Nephron (organoid): ENCODE data around the gene CDH15.
"Not testable (repeated sequence)": the region's sequence is repeated elsewhere in the genome, so short reads cannot be mapped to it uniquely, and the experiment has no call there.

Experiments used
- H3K27ac Mint-ChIP-seq, 3 experiments: 2 replicates each; pipeline ENCODE4 v1.8.0; 2020; ENCODE audit warnings: mixed read lengths in 3 of 3, mild to moderate bottlenecking in 2 of 3, moderate library complexity in 1 of 3
- H3K27me3 Mint-ChIP-seq: 2 replicates; pipeline ENCODE4 v1.8.0; 2021; ENCODE audit warnings: low read depth, mild to moderate bottlenecking, moderate library complexity, mixed read lengths
- H3K36me3 Mint-ChIP-seq: 2 replicates; pipeline ENCODE4 v1.8.0; 2020; ENCODE audit warnings: low read depth, mixed read lengths
- H3K4me1 Mint-ChIP-seq: 2 replicates; pipeline ENCODE4 v1.8.0; 2020; ENCODE audit warnings: mixed read lengths
- H3K4me3 Mint-ChIP-seq, 3 experiments: 2 replicates each; pipeline ENCODE4 v1.8.0; 2020; ENCODE audit warnings: mild to moderate bottlenecking in 3 of 3, mixed read lengths in 3 of 3, moderate library complexity in 2 of 3
- H3K9me3 Mint-ChIP-seq: 2 replicates; pipeline ENCODE4 v1.8.0; 2020; ENCODE audit warnings: mixed read lengths
- CTCF ChIP-seq, 3 experiments: fragments of 200-600 bp; sonication (generic); IDR thresholded peaks; one replicate each; pipeline ENCODE4 v1.5.0; 2021; ENCODE audit warnings: antibody characterized with exemption in 3 of 3; ENCODE audit not compliant: unreplicated experiment in 3 of 3

The CDH15 gene

GRCh38 chr16:89187032-89187769 is 15.7 kb downstream of the CDH15 start:
- no peak overlapping the region for H3K27ac Mint-ChIP-seq
- no peaks in the 10 kb centered on the region for H3K4me1 Mint-ChIP-seq
- peaks cover 36% of the 10 kb centered on the region for H3K27me3 Mint-ChIP-seq
- no peak overlapping the region for H3K4me3 Mint-ChIP-seq
- no peaks in the 10 kb centered on the region for H3K9me3 Mint-ChIP-seq
- H3K36me3 Mint-ChIP-seq, result peaks cover 8% of the 10 kb centered on the region
- TF ChIP-seq CTCF (IDR thresholded peaks at IDR 0.05; ENCODE audit: unreplicated experiment in 3 of 3), result no peak

GRCh38 chr16:89187770-89188392 is 16.3 kb downstream of the CDH15 start:
- H3K9me3 Mint-ChIP-seq, result no peaks in the 10 kb centered on the region
- H3K27ac Mint-ChIP-seq, result no peak overlapping the region
- no peaks in the 10 kb centered on the region for H3K4me1 Mint-ChIP-seq
- H3K4me3 Mint-ChIP-seq, result no peak overlapping the region
- TF ChIP-seq CTCF (IDR thresholded peaks at IDR 0.05; ENCODE audit: unreplicated experiment in 3 of 3), result no peak
- H3K27me3 Mint-ChIP-seq, result peaks cover 31% of the 10 kb centered on the region
- peaks cover 8% of the 10 kb centered on the region for H3K36me3 Mint-ChIP-seq

GRCh38 chr16:89188471-89189357 is 17.2 kb downstream of the CDH15 start:
- H3K4me3 Mint-ChIP-seq, H3K36me3 Mint-ChIP-seq, H3K4me1 Mint-ChIP-seq, H3K27ac Mint-ChIP-seq, H3K9me3 Mint-ChIP-seq: not testable (repeated sequence)
- peaks cover 30% of the 10 kb centered on the region for H3K27me3 Mint-ChIP-seq

GRCh38 chr16:89189358-89190025 is 17.9 kb downstream of the CDH15 start:
- Mint-ChIP-seq H3K9me3 (no peaks in the 10 kb centered on the region), H3K36me3 (peaks cover 6% of the 10 kb centered on the region), H3K27ac (no peak overlapping the region), H3K4me3 (peak overlapping the region in 2 of 3 experiments; percentile 2 to 28), H3K4me1 (no peaks in the 10 kb centered on the region), H3K27me3 (peaks cover 26% of the 10 kb centered on the region)
- TF ChIP-seq CTCF (IDR thresholded peaks at IDR 0.05; ENCODE audit: unreplicated experiment in 3 of 3), result no peak

- Mint-ChIP-seq H3K9me3 (no peaks in the 10 kb centered on the region), H3K4me3 (peak overlapping the region in 2 of 3 experiments; percentile 28 to 63), H3K4me1 (no peaks in the 10 kb centered on the region), H3K27ac (no peak overlapping the region), H3K36me3 (peaks cover 4% of the 10 kb centered on the region), H3K27me3 (peaks cover 26% of the 10 kb centered on the region)
- no peak for TF ChIP-seq CTCF (IDR thresholded peaks at IDR 0.05; ENCODE audit: unreplicated experiment in 3 of 3)
Observed at GRCh38 chr16:89190150-89190958, 18.8 kb downstream of the CDH15 start.
